Common myeloid progenitor, CD34-positive (primary cell): ENCODE measurements around the gene CLEC2B.
"Not testable (repeated sequence)": the region's sequence is repeated elsewhere in the genome, so short reads cannot be mapped to it uniquely, and the experiment has no call there.

Experiments used
- CTCF ChIA-PET: fragments of 350-600 bp; sonication (Branson Sonifier 250); formaldehyde crosslinking; loops from one replicate; lab custom pipeline; 2021; ENCODE audit warnings: antibody characterized with exemption; lab: Charles Lee
- POLR2A ChIA-PET: fragments of 350-600 bp; sonication (Branson Sonifier 250); formaldehyde crosslinking; loops from one replicate; lab custom pipeline; 2021; ENCODE audit warnings: antibody characterized with exemption; lab: Charles Lee
- DNase-seq, 3 donors: peaks; one replicate each; pipeline versions ENCODE4 v3.0.0 to v3.0.0-alpha.2; 2013
- H3K27ac ChIP-seq, 2 experiments: 1 replicate in 1 of 2; 2 replicates in 1 of 2; pipeline ENCODE4 v1.7.0; 2013; ENCODE audit warnings: inconsistent platforms in 2 of 2, low read length in 2 of 2, mild to moderate bottlenecking in 2 of 2, low read depth in 1 of 2, moderate library complexity in 1 of 2; ENCODE audit not compliant: severe bottlenecking in 2 of 2, insufficient read depth in 1 of 2, poor library complexity in 1 of 2
- H3K27me3 ChIP-seq, 5 experiments: replicated peaks in 2 of 5; 1 replicate in 3 of 5; 2 replicates in 2 of 5; pipeline versions ENCODE4 v1.6.1 to v1.7.0; 2013; ENCODE audit warnings: low read length in 4 of 5, mild to moderate bottlenecking in 2 of 5, moderate library complexity in 2 of 5, inconsistent platforms in 1 of 5; ENCODE audit not compliant: insufficient read depth in 5 of 5, control insufficient read depth in 4 of 5
- H3K36me3 ChIP-seq, 4 experiments: 1 replicate in 2 of 4; 2 replicates in 2 of 4; pipeline versions ENCODE4 v1.6.1 to v1.7.0; 2013; ENCODE audit warnings: low read length in 3 of 4, control low read depth in 1 of 4, mild to moderate bottlenecking in 1 of 4; ENCODE audit not compliant: control insufficient read depth in 4 of 4, insufficient read depth in 4 of 4
- H3K4me1 ChIP-seq, 4 experiments: 1 replicate in 3 of 4; 2 replicates in 1 of 4; pipeline versions ENCODE4 v1.6.1 to v1.7.1; 2013; ENCODE audit warnings: low read length in 3 of 4, mild to moderate bottlenecking in 3 of 4, control low read depth in 1 of 4, inconsistent platforms in 1 of 4, moderate library complexity in 1 of 4; ENCODE audit not compliant: control insufficient read depth in 4 of 4, insufficient read depth in 4 of 4; ENCODE audit errors: control extremely low read depth in 1 of 4
- H3K4me3 ChIP-seq, 7 experiments: 1 replicate in 4 of 7; 2 replicates in 3 of 7; pipeline versions ENCODE4 v1.5.1 to v1.7.0; 2013; ENCODE audit warnings: mild to moderate bottlenecking in 7 of 7, low read length in 6 of 7, moderate library complexity in 6 of 7, inconsistent platforms in 2 of 7, low read depth in 2 of 7, control low read depth in 1 of 7; ENCODE audit not compliant: insufficient read depth in 4 of 7, control insufficient read depth in 1 of 7; ENCODE audit errors: extremely low read depth in 1 of 7
- H3K9me3 ChIP-seq, 5 experiments: 1 replicate in 4 of 5; 2 replicates in 1 of 5; pipeline versions ENCODE4 v1.6.1 to v1.7.1; 2013; ENCODE audit warnings: low read length in 4 of 5, mild to moderate bottlenecking in 2 of 5, inconsistent platforms in 1 of 5, low read depth in 1 of 5, moderate library complexity in 1 of 5; ENCODE audit not compliant: control insufficient read depth in 4 of 5, insufficient read depth in 2 of 5; ENCODE audit errors: control extremely low read depth in 1 of 5
- WGBS: methylation state at CpG from one replicate; pipeline ENCODE4 v1.1.5; 2013; ENCODE audit not compliant: insufficient coverage; 5-methylcytosine and 5-hydroxymethylcytosine counted together

Gene CLEC2B

GRCh38 chr12:9888665-9889273 lies 19.6 kb upstream of the CLEC2B start:
- no peak for DNase-seq
- H3K4me1 ChIP-seq, result peaks cover 0 to 4% (median 0%) of the 10 kb centered on the region in 4 experiments
- no peaks in the 10 kb centered on the region for H3K9me3 ChIP-seq
- no peak overlapping the region for H3K4me3 ChIP-seq
- 43% methylated on average over 1 of the region's 4 CpGs for WGBS
- H3K27me3 ChIP-seq, result no peaks in the 10 kb centered on the region
- POLR2A ChIA-PET, result no interaction called here
- no peak overlapping the region for H3K27ac ChIP-seq
- CTCF ChIA-PET, result no interaction called here
- H3K36me3 ChIP-seq, result no peaks in the 10 kb centered on the region

GRCh38 chr12:9883175-9883574 lies 14.0 kb upstream of the CLEC2B start:
- ChIA-PET CTCF (interaction anchor here (0.6 kb wide), 1 partner anchor 31 kb away, joined by 3 read pairs; no protein-coding TSS in a partner anchor), POLR2A (interaction anchor here (0.9 kb wide), 1 partner anchor 11 kb away, joined by 3 read pairs; no protein-coding TSS in a partner anchor)
- Histone ChIP-seq H3K4me1 (peaks cover 0 to 16% (median 7%) of the 10 kb centered on the region in 4 experiments), H3K4me3 (no peak overlapping the region), H3K27ac (no peak overlapping the region), H3K27me3 (no peaks in the 10 kb centered on the region), H3K36me3 (no peaks in the 10 kb centered on the region), H3K9me3 (no peaks in the 10 kb centered on the region)
- DNase-seq, result no peak

DNA sequence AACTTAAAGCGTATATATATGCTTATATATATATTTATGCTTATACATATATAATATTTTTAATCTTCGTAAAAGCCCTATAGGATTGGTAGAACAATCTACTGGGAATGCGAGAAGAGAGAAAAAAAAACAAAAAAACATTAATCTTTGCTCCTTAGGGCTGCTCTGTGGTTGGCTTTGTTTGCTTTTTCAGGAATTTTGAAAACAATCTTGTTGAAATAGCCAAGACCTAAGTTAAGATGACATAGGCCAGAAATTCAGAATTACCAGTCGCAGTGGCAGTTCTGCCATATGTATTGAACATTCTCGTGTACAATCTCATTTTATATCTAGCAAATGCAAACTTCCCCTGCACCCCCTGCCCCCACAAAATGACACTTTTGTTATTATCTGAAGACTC lies 12.8 kb upstream of the CLEC2B start:
- no peaks in the 10 kb centered on the region for H3K36me3 ChIP-seq
- CTCF ChIA-PET, result no interaction called here
- peaks cover 0 to 16% (median 7%) of the 10 kb centered on the region in 4 experiments for H3K4me1 ChIP-seq
- POLR2A ChIA-PET, result no interaction called here
- DNase-seq, result no peak
- H3K27ac ChIP-seq, result no peak overlapping the region
- H3K9me3 ChIP-seq, result no peaks in the 10 kb centered on the region
- no peak overlapping the region for H3K4me3 ChIP-seq
- 92% methylated on average over 2 of the region's 5 CpGs for WGBS
- H3K27me3 ChIP-seq, result no peaks in the 10 kb centered on the region

GRCh38 chr12:9881246-9881645 lies 12.1 kb upstream of the CLEC2B start, which contains the start of gene KLRF2:
Gene KLRF2, plus strand, starts transcription at chr12:9881489. Its CDS starts 107 bp downstream, at chr12:9881596.
- DNase-seq, result peak in 2 of 3 donors; percentile 24 to 39
- no peaks in the 10 kb centered on the region for H3K9me3 ChIP-seq
- POLR2A ChIA-PET, result no interaction called here
- peak within 1 kb of the TSS in 1 of 7 experiments; percentile 6 for H3K4me3 ChIP-seq
- H3K27me3 ChIP-seq, result no peaks in the 10 kb centered on the region
- H3K36me3 ChIP-seq, result no peaks in the 10 kb centered on the region
- peaks cover 0 to 16% (median 7%) of the 10 kb centered on the region in 4 experiments for H3K4me1 ChIP-seq
- CTCF ChIA-PET, result no interaction called here
- no CpG with 5 or more reads among the region's 3 CpGs for WGBS
- no peak within 1 kb of the TSS for H3K27ac ChIP-seq

DNA sequence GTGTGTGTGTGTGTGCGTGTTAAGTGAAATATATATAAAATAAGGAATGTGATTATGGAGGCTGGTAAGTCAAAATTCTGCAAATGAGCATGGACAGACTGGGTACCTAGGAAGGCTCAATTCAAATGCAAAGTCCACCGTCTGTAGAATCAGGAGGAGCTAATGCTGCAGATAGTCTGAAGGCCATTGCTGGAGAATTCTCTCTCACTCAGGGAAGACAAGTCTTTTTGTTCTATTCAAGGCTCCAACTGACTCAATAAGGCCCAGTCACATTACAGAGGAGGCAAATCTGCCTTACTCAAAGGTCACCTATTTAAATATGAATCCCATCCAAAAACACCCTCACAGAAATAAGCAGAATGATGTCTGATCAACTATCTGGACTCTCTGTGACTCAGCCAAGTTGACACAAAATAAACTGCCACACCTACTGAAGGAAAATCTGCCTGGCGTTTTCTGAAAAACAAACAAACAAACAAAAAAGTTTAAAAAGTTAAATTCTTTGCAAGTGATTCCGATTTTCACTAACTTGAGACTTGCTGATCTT lies 11.5 kb upstream of the CLEC2B start:
- H3K27ac ChIP-seq, result no peak overlapping the region
- DNase-seq, result no peak
- peak overlapping the region in 1 of 7 experiments; percentile 6 for H3K4me3 ChIP-seq
- ChIA-PET CTCF (interaction anchor here (0.7 to 1.0 kb wide), 2 partner anchors 9 to 260 kb away, joined by 3 read pairs; no protein-coding TSS in a partner anchor), POLR2A (no interaction called here)
- H3K36me3 ChIP-seq, result no peaks in the 10 kb centered on the region
- peaks cover 0 to 16% (median 7%) of the 10 kb centered on the region in 4 experiments for H3K4me1 ChIP-seq
- no peaks in the 10 kb centered on the region for H3K9me3 ChIP-seq
- 93% methylated on average over 4 of the region's 4 CpGs for WGBS
- H3K27me3 ChIP-seq, result no peaks in the 10 kb centered on the region

DNA sequence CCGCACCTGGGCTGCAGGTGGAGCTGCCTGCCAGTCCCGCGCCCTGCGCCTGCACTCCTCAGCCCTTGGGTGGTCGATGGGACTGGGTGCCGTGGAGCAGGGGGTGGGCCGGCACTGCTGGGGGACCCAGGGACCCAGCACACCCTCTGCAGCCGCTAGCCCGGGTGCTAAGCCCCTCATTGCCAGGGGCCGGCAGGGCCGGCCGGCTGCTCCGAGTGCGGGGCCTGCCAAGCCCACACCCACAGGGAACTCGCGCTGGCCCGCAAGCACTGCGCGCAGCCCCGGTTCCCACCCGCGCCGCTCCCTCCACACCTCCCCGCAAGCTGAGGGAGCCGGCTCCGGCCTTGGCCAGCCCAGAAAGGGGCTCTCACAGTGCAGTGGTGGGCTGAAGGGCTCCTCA lies 7.0 kb upstream of the CLEC2B start:
- H3K4me3 ChIP-seq, H3K27me3 ChIP-seq, DNase-seq, POLR2A ChIA-PET, H3K36me3 ChIP-seq, H3K9me3 ChIP-seq, H3K27ac ChIP-seq: not testable (repeated sequence)
- CTCF ChIA-PET, result interaction anchor here (1.0 kb wide), 1 partner anchor 62 kb away, joined by 3 read pairs; no protein-coding TSS in a partner anchor
- peaks cover 9 to 24% (median 11%) of the 10 kb centered on the region in 4 experiments for H3K4me1 ChIP-seq
- 98% methylated on average over 13 of the region's 26 CpGs for WGBS

GRCh38 chr12:9872742-9873141 lies 3.6 kb upstream of the CLEC2B start:
- Histone ChIP-seq H3K9me3 (no peaks in the 10 kb centered on the region), H3K27ac (no peak overlapping the region), H3K27me3 (no peaks in the 10 kb centered on the region), H3K4me3 (no peak overlapping the region), H3K4me1 (peaks cover 14 to 27% (median 15%) of the 10 kb centered on the region in 4 experiments), H3K36me3 (no peaks in the 10 kb centered on the region)
- WGBS, result 89% methylated on average over 10 of the region's 11 CpGs
- ChIA-PET CTCF (interaction anchor here (0.8 to 2.4 kb wide), 5 partner anchors 22 to 58 kb away, joined by 3 to 10 read pairs (median 3); no protein-coding TSS in a partner anchor), POLR2A (interaction anchor here (0.6 to 0.9 kb wide), 3 partner anchors 10 to 135 kb away, joined by 3 to 4 read pairs (median 3); no protein-coding TSS in a partner anchor)
- DNase-seq, result no peak
